Chondrocyte (in vitro differentiated cells): ENCODE data around the gene BCS1L. TPM values are rescaled to one million over a fixed set of nuclear protein-coding genes. Genes with fewer than 3 reads are reported as not detected.
A peak's percentile ranks its signal among the peaks of the same experiment; 100 is the strongest.

ENCODE experiments used
- DNase-seq: peaks from one replicate; pipeline ENCODE4 v3.0.0; 2021; ENCODE audit warnings: mixed read lengths, low spot score
- H3K27ac Mint-ChIP-seq: one replicate; pipeline ENCODE4 v1.8.0; 2021; ENCODE audit warnings: mild to moderate bottlenecking, moderate library complexity, mixed read lengths; ENCODE audit not compliant: unreplicated experiment
- H3K27me3 Mint-ChIP-seq: 2 replicates; pipeline ENCODE4 v1.8.0; 2021; ENCODE audit warnings: low read depth, mixed read lengths
- H3K36me3 Mint-ChIP-seq: 2 replicates; pipeline ENCODE4 v1.8.0; 2021; ENCODE audit warnings: low read depth, mixed read lengths
- H3K4me1 Mint-ChIP-seq: 2 replicates; pipeline ENCODE4 v1.8.0; 2021; ENCODE audit warnings: low read depth, mild to moderate bottlenecking, mixed read lengths
- H3K4me3 Mint-ChIP-seq: one replicate; pipeline ENCODE4 v1.8.0; 2021; ENCODE audit warnings: mild to moderate bottlenecking, moderate library complexity, mixed read lengths; ENCODE audit not compliant: unreplicated experiment
- H3K9me3 Mint-ChIP-seq: 2 replicates; pipeline ENCODE4 v1.8.0; 2021; ENCODE audit warnings: low read depth, mixed read lengths
- long read RNA-seq: library from polyadenylated mRNA; stranded (forward); transcript quantifications from one replicate; pipeline ENCODE4 v2.0.0, GENCODE V29; 2021
- total RNA-seq: library from RNA; stranded (reverse); gene quantifications from 3 replicates; pipeline ENCODE4 v1.2.1, GENCODE V29; 2021
- TF ChIP-seq, protein P1 (sequence below): fragments of 200-600 bp; sonication (generic); IDR thresholded peaks from 2 replicates; pipeline ENCODE4 v1.5.0; 2021; ENCODE audit warnings: antibody characterized with exemption, mild to moderate bottlenecking, moderate library complexity

Gene BCS1L, protein sequence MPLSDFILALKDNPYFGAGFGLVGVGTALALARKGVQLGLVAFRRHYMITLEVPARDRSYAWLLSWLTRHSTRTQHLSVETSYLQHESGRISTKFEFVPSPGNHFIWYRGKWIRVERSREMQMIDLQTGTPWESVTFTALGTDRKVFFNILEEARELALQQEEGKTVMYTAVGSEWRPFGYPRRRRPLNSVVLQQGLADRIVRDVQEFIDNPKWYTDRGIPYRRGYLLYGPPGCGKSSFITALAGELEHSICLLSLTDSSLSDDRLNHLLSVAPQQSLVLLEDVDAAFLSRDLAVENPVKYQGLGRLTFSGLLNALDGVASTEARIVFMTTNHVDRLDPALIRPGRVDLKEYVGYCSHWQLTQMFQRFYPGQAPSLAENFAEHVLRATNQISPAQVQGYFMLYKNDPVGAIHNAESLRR
- total RNA-seq: 24.5 to 44.9 TPM (median 30.0 TPM) in 3 replicates
- long read RNA-seq, transcript BCS1L-201 (8 exons, 1,454 nt): major isoform, 14 of 45 reads
- long read RNA-seq, partial matches to known transcripts: 8 of 45 reads
- long read RNA-seq, other reads (novel, unspliced or antisense): 20 of 45 reads

DNA sequence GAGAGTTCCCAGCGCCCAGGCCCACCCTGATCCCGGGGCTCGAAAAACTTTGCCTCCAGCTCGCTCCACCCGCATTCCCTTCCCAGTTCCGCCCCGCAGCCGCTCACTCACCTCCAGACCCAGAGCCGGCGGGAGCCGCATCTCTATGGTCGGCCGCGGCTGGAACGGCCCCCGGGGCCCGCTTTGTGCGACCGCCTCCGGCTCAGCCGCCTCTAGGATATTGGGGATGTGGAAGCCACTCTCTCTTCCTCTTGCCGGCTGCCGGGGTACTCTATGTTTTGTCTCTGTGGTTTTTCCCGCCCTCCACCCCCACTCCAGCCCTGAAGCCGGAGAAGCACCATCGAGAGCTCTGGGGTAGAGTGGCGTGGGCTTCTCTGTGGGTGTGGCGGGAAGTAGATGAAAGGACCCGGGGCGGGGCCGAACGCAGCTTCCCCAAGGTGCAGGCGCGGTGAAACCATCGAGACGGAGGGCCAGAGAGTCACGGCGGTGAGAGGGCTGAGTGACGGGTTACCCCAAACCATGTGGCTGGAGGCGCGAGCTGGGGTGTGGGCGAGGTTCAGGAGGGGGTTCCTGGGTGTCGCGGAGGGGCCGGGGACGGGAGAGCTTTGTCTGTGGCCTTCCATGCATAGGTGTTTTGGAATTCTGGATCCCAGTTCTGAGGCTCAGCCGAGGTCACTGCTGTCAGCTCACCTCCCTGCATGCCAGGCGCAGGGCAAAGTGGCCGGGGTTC lies at the start of gene BCS1L, which contains the start of gene ZNF142:
Gene BCS1L (plus strand): TSS at position 426 of the 730 bp plus-strand sequence. CDS start 1,305 bp downstream, outside the sequence.
Gene ZNF142 (minus strand): TSS at position 366 of the 730 bp plus-strand sequence. CDS start 3,194 bp downstream, outside the sequence.
- peak within 1 kb of the TSS; percentile 93 for H3K27ac Mint-ChIP-seq
- no peaks in the 10 kb centered on the region for H3K27me3 Mint-ChIP-seq
- TF ChIP-seq, protein P1, sequence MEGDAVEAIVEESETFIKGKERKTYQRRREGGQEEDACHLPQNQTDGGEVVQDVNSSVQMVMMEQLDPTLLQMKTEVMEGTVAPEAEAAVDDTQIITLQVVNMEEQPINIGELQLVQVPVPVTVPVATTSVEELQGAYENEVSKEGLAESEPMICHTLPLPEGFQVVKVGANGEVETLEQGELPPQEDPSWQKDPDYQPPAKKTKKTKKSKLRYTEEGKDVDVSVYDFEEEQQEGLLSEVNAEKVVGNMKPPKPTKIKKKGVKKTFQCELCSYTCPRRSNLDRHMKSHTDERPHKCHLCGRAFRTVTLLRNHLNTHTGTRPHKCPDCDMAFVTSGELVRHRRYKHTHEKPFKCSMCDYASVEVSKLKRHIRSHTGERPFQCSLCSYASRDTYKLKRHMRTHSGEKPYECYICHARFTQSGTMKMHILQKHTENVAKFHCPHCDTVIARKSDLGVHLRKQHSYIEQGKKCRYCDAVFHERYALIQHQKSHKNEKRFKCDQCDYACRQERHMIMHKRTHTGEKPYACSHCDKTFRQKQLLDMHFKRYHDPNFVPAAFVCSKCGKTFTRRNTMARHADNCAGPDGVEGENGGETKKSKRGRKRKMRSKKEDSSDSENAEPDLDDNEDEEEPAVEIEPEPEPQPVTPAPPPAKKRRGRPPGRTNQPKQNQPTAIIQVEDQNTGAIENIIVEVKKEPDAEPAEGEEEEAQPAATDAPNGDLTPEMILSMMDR: no peak
- peak within 1 kb of the TSS; percentile 99 for H3K4me3 Mint-ChIP-seq
- DNase-seq: peak; percentile 92
- peaks cover 28% of the 10 kb centered on the region for H3K4me1 Mint-ChIP-seq
- H3K9me3 Mint-ChIP-seq: no peaks in the 10 kb centered on the region
- peaks cover 13% of the 10 kb centered on the region for H3K36me3 Mint-ChIP-seq

DNA sequence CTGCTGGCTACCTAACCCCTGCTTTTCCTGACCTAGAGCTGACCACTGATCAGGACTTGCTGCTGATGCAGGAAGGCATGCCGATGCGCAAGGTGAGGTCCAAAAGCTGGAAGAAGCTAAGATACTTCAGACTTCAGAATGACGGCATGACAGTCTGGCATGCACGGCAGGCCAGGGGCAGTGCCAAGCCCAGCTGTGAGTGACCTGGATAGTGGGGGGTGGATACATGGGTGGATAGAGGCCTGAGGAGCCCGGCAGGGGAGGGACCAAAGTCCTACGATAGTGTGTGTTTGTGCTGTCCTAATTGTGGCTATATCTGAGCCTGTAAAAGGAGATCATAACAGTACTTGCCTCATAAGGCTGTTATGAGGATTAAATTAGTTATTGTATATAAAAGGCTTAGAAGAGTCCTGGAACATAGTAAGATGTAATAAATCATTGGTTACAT lies 43.6 kb upstream of the BCS1L start:
- Mint-ChIP-seq H3K4me1 (no peaks in the 10 kb centered on the region), H3K36me3 (peaks cover 5% of the 10 kb centered on the region), H3K9me3 (no peaks in the 10 kb centered on the region), H3K4me3 (no peak overlapping the region), H3K27me3 (no peaks in the 10 kb centered on the region), H3K27ac (no peak overlapping the region)
- TF ChIP-seq, protein P1: no peak
- no peak for DNase-seq

DNA sequence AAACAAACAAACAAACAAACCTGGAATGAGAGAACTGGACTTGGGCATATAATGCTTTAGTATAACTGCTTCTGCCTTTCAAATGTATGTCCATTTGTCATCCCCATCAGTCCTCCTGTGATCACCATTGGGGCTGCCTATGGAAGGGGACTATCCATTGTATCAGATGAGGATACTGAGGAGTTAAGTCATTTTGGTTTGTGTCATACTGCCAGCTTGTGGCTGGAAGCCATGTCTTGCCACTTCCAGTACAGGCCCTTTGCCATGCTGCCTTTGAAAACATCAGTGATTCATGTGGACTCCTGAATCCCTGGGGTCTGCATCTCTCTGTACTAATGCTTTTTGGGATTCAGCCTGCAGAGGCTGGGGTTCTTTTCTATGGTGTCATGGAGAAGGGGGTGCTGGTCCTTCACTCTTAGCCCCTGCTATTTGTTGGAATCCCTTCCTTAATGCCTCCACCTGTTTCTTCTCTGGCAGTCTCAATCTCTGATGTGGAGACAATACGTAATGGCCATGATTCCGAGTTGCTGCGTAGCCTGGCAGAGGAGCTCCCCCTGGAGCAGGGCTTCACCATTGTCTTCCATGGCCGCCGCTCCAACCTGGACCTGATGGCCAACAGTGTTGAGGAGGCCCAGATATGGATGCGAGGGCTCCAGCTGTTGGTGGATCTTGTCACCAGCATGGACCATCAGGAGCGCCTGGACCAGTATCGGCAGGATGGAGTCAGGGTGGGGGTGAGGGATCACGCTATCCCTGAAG lies 41.2 kb upstream of the BCS1L start:
- DNase-seq: no peak
- Mint-ChIP-seq H3K27me3 (no peaks in the 10 kb centered on the region), H3K4me1 (peaks cover 8% of the 10 kb centered on the region), H3K36me3 (peaks cover 5% of the 10 kb centered on the region), H3K4me3 (no peak overlapping the region), H3K27ac (no peak overlapping the region), H3K9me3 (no peaks in the 10 kb centered on the region)
- TF ChIP-seq, protein P1: peak; percentile 62

DNA sequence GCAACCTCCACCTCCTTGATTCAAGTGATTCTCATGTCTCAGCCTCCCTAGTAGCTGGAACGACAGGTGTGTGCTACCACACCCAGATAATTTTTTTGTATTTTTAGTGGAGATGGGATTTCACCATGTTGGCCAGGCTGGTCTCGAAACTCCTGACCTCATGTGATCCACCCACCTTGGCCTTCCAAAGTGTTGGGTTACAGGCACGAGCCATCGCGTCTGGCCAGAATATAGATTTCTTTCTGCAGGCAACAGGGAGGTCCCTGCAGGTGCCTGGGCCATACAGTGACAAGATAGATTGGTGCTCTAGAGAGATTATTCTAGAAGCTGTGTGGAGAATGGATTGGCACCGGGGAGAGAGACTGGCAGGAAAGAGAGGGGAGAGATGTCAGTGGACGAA lies 38.5 kb upstream of the BCS1L start:
- Mint-ChIP-seq H3K27me3 (no peaks in the 10 kb centered on the region), H3K9me3 (no peaks in the 10 kb centered on the region), H3K4me3 (no peak overlapping the region), H3K4me1 (peaks cover 8% of the 10 kb centered on the region), H3K27ac (no peak overlapping the region), H3K36me3 (peaks cover 5% of the 10 kb centered on the region)
- DNase-seq: no peak
- TF ChIP-seq, protein P1: no peak
